A673 (cell line): ENCODE data around the gene CDH4. TPM values are rescaled to one million over a fixed set of nuclear protein-coding genes. Genes with fewer than 3 reads are reported as not detected.

Source experiments
- BruUV-seq: library from RNA; stranded (reverse); fragments of 400-500 nt; replicated peaks from 2 replicates; lab custom pipeline; 2021; lab: Mats Ljungman, UMichigan
- CTCF ChIA-PET: fragments of 300-600 bp; sonication (Branson Sonifier 250); formaldehyde crosslinking; loops from one replicate; lab custom pipeline; 2022; ENCODE audit warnings: antibody characterized with exemption; lab: Charles Lee
- POLR2A ChIA-PET: fragments of 300-600 bp; sonication (Branson Sonifier 250); formaldehyde crosslinking; loops from one replicate; lab custom pipeline; 2022; ENCODE audit warnings: antibody characterized with exemption; ENCODE audit not compliant: low non-redundant PET; lab: Charles Lee
- DNase-seq: peaks from one replicate; pipeline ENCODE4 v3.0.0-alpha.2; 2015; ENCODE audit warnings: low spot score
- H3K27ac ChIP-seq: fragments of 200-600 bp; sonication (generic); 2 replicates; pipeline ENCODE4 v1.5.1; 2016; ENCODE audit warnings: mixed run types, low read depth, mild to moderate bottlenecking, mixed read lengths, antibody characterized with exemption, low read length; ENCODE audit not compliant: poor library complexity, severe bottlenecking
- H3K27me3 ChIP-seq: fragments of 200-600 bp; sonication (generic); replicated peaks from 2 replicates; pipeline ENCODE4 v1.6.1; 2017; ENCODE audit warnings: mixed run types, low read depth, mild to moderate bottlenecking, mixed read lengths, antibody characterized with exemption, low read length; ENCODE audit not compliant: insufficient read depth, poor library complexity
- H3K36me3 ChIP-seq: fragments of 200-600 bp; sonication (generic); 2 replicates; pipeline ENCODE4 v1.6.1; 2016; ENCODE audit warnings: mixed run types, mild to moderate bottlenecking, mixed read lengths, antibody characterized with exemption, low read length; ENCODE audit not compliant: insufficient read depth, poor library complexity, severe bottlenecking
- H3K4me1 ChIP-seq: fragments of 200-600 bp; sonication (generic); 2 replicates; pipeline ENCODE4 v1.6.1; 2017; ENCODE audit warnings: mixed run types, mild to moderate bottlenecking, mixed read lengths, antibody characterized with exemption, low read length; ENCODE audit not compliant: insufficient read depth, poor library complexity, severe bottlenecking
- H3K4me3 ChIP-seq: fragments of 200-600 bp; sonication (generic); 2 replicates; pipeline ENCODE4 v1.5.1; 2016; ENCODE audit warnings: low read depth, mixed run types, mild to moderate bottlenecking, mixed read lengths, low read length; ENCODE audit not compliant: poor library complexity, severe bottlenecking
- H3K9me3 ChIP-seq: fragments of 200-600 bp; sonication (generic); 2 replicates; pipeline ENCODE4 v1.6.1; 2016; ENCODE audit warnings: mixed run types, low read depth, mild to moderate bottlenecking, mixed read lengths, antibody characterized with exemption, low read length; ENCODE audit not compliant: poor library complexity, severe bottlenecking
- CTCF ChIP-seq: fragments of 300-800, 200-600 bp; sonication (generic); conservative IDR thresholded peaks from 2 replicates; pipeline ENCODE4 v1.5.1; 2017; ENCODE audit warnings: low read depth, mild to moderate bottlenecking, antibody characterized with exemption, low read length, moderate library complexity, mixed read lengths
- EZH2 ChIP-seq: fragments of 200-600 bp; sonication (generic); IDR thresholded peaks from 2 replicates; pipeline ENCODE4 v1.6.1; 2017; ENCODE audit warnings: borderline replicate concordance, low read depth, mild to moderate bottlenecking, mixed read lengths, antibody characterized with exemption, low read length; ENCODE audit not compliant: poor library complexity, severe bottlenecking
- intact Hi-C: fragments of 100-400 bp; cut with micrococcal nuclease; formaldehyde crosslinking; loops from one replicate; pipeline ENCODE4 v1.10.0; 2022; ENCODE audit not compliant: unreplicated experiment
- total RNA-seq: library from RNA; stranded (reverse); gene quantifications from 2 replicates; pipeline ENCODE4 v1.2.3, GENCODE V29; 2021

The CDH4 gene
- total RNA-seq, 1 experiment from 2014 or later, result 8.3 TPM

- Histone ChIP-seq H3K27me3 (peaks cover 16% of the 10 kb centered on the region), H3K4me3 (no peak overlapping the region), H3K36me3 (no peaks in the 10 kb centered on the region), H3K9me3 (no peaks in the 10 kb centered on the region), H3K27ac (no peak overlapping the region), H3K4me1 (no peaks in the 10 kb centered on the region)
- POLR2A ChIA-PET, result no interaction called here
- CTCF ChIA-PET, result no interaction called here
- BruUV-seq, result no TSS peak
- intact Hi-C loops, result no loop called here
- no peak for TF ChIP-seq EZH2
- no peak for TF ChIP-seq CTCF
- no peak for DNase-seq
Measured at GRCh38 chr20:61830991-61831390, 578.9 kb downstream of the CDH4 start.

- BruUV-seq, result no TSS peak
- H3K4me3 ChIP-seq, result no peak overlapping the region
- POLR2A ChIA-PET, result no interaction called here
- CTCF ChIA-PET, result no interaction called here
- no peak overlapping the region for H3K27ac ChIP-seq
- TF ChIP-seq EZH2 (no peak), CTCF (no peak)
- no peak for DNase-seq
- H3K9me3 ChIP-seq, result no peaks in the 10 kb centered on the region
- no peaks in the 10 kb centered on the region for H3K4me1 ChIP-seq
- peaks cover 20% of the 10 kb centered on the region for H3K27me3 ChIP-seq
- H3K36me3 ChIP-seq, result no peaks in the 10 kb centered on the region
- intact Hi-C loops, result no loop called here
Measured at GRCh38 chr20:61832181-61832580, 580.1 kb downstream of the CDH4 start.

- H3K9me3 ChIP-seq, result no peaks in the 10 kb centered on the region
- peaks cover 25% of the 10 kb centered on the region for H3K27me3 ChIP-seq
- H3K4me1 ChIP-seq, result no peaks in the 10 kb centered on the region
- POLR2A ChIA-PET, result no interaction called here
- no peak overlapping the region for H3K27ac ChIP-seq
- TF ChIP-seq CTCF, result no peak
- no peak for TF ChIP-seq EZH2
- CTCF ChIA-PET, result interaction anchor here (0.5 kb wide), 1 partner anchor 164 kb away, joined by 3 read pairs; no protein-coding TSS in a partner anchor
- DNase-seq, result no peak
- BruUV-seq, result no TSS peak
- no peaks in the 10 kb centered on the region for H3K36me3 ChIP-seq
- intact Hi-C loops, result no loop called here
- no peak overlapping the region for H3K4me3 ChIP-seq
Measured at GRCh38 chr20:61833807-61834610, 581.9 kb downstream of the CDH4 start.
